ENCODE results near the gene UGT2B10. TPM values are rescaled to one million over a fixed set of nuclear protein-coding genes. Genes with fewer than 3 reads are reported as not detected.

UGT2B10 gene
- total and polyA plus RNA-seq, 2 of the 8 experiments (the other 6 are each of a cell fraction or from before 2014, with no cell fraction given), result not detected

DNA sequence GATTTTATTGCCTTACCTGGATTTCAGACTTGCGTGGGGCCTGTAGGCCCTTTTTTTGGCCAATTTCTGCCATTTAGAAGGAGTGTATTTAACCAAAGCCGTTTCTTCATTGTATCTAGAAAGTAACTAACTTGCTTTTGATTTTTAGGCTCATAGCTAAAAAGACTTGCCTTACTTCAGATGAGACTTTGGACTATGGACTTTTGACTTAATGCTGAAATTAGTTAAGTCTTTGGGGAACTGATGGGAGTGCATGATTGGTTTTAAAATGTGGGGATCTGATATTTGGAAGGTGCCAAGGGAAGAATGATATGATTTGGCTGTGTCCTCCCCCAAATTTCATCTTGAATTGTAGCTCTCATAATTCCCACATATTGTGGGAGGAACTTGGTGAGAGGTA lies 7.7 kb upstream of the UGT2B10 start:
- Histone ChIP-seq H3K18ac (ENCODE audit: extremely low read depth, low read length) (no peak overlapping the region), H2BK12ac (ENCODE audit: low read depth, low read length) (no peak overlapping the region), H2AFZ (ENCODE audit: low read length) (no peak overlapping the region), H3K4me3 (ENCODE audit: extremely low read depth in 1 of 4, insufficient read depth in 2 of 4, low read depth in 3 of 4, low read length in 4 of 4) (no peak overlapping the region), H3K4me2 (ENCODE audit: insufficient read depth in 1 of 2, low read depth in 2 of 2, low read length in 2 of 2) (no peak overlapping the region), H2BK120ac (replicated peaks; ENCODE audit: low read depth, low read length) (no peak overlapping the region), H3K56ac (replicated peaks; ENCODE audit: insufficient read length, low read depth, low read length) (no peak overlapping the region), H4K20me1 (replicated peaks in 1 of 2; ENCODE audit: control insufficient read depth in 1 of 2, insufficient read depth in 2 of 2, low read length in 2 of 2) (no peaks in the 10 kb centered on the region), H3K4me1 (replicated peaks in 1 of 4; ENCODE audit: control insufficient read depth in 3 of 4, insufficient read depth in 4 of 4, low read length in 3 of 4) (no peaks in the 10 kb centered on the region; a peak in 1 of 7 replicates), H4K91ac (replicated peaks; ENCODE audit: insufficient read length, low read length) (no peak overlapping the region), H2BK20ac (ENCODE audit: low read length) (no peak overlapping the region), H3K79me2 (ENCODE audit: control insufficient read depth in 1 of 2, insufficient read depth in 2 of 2, low read length in 2 of 2) (no peaks in the 10 kb centered on the region), H3K27me3 (replicated peaks in 1 of 4; ENCODE audit: control insufficient read depth in 3 of 4, extremely low read depth in 1 of 4, insufficient read depth in 3 of 4, low read length in 3 of 4) (no peaks in the 10 kb centered on the region), H3K79me1 (ENCODE audit: low read depth, low read length) (no peaks in the 10 kb centered on the region), H3K36me3 (ENCODE audit: control insufficient read depth in 2 of 4, insufficient read depth in 4 of 4, low read length in 3 of 4) (no peaks in the 10 kb centered on the region; a peak in 1 of 8 replicates), H2BK5ac (ENCODE audit: low read depth, low read length) (no peak overlapping the region), H3K27ac (ENCODE audit: low read depth, low read length) (no peak overlapping the region), H3K4ac (replicated peaks; ENCODE audit: insufficient read length, low read depth, low read length) (no peak overlapping the region), H2BK15ac (ENCODE audit: low read length) (no peak overlapping the region), H2AK5ac (ENCODE audit: low read depth, low read length) (no peak overlapping the region), H4K5ac (ENCODE audit: insufficient read length, low read depth, low read length) (no peak overlapping the region), H3K23me2 (ENCODE audit: low read depth, low read length) (no peaks in the 10 kb centered on the region), H4K8ac (ENCODE audit: extremely low read depth, insufficient read depth, low read length) (no peak overlapping the region), H3K23ac (ENCODE audit: insufficient read length) (no peak overlapping the region), H3K9me3 (ENCODE audit: insufficient read depth in 2 of 2, low read depth in 1 of 2, low read length in 1 of 2) (peaks cover 8 to 9% of the 10 kb centered on the region in 2 experiments; a peak in 3 of 4 replicates), H3K14ac (ENCODE audit: insufficient read length) (no peak overlapping the region), H3K9ac (replicated peaks in 1 of 4; ENCODE audit: extremely low read depth in 1 of 4, low read depth in 3 of 4, low read length in 3 of 4) (no peak overlapping the region)
- WGBS, 2 experiments (ENCODE audit: extremely low coverage in 1 of 2, insufficient coverage in 1 of 2, insufficient read length in 1 of 2, insufficient replicate concordance in 2 of 2, low coverage in 1 of 2, low lambda C conversion rate in 2 of 2, missing lambda C conversion rate in 1 of 2), result 50% methylated on average over 2 of the region's 2 CpGs; no CpG with 5 or more reads in 1 of the 2 experiments
- ChIA-PET CTCF (ENCODE audit: partially characterized antibody) (no interaction called here), POLR2A (ENCODE audit: partially characterized antibody) (no interaction called here)
- TF ChIP-seq KDM1A (IDR thresholded peaks at IDR 0.05; ENCODE audit: borderline replicate concordance, low read length) (no peak), CTBP2 (IDR thresholded peaks at IDR 0.05; ENCODE audit: borderline replicate concordance, insufficient read depth, insufficient read length, low read length) (no peak), RNF2 (IDR thresholded peaks at IDR 0.05; ENCODE audit: borderline replicate concordance, low read depth, low read length, missing control alignments, poor library complexity, severe bottlenecking) (no peak), SUZ12 (IDR thresholded peaks at IDR 0.05; ENCODE audit: low read length) (no peak), CEBPB (IDR thresholded peaks at IDR 0.05; ENCODE audit: low read depth, low read length) (no peak), EGR1 (IDR thresholded peaks at IDR 0.05; ENCODE audit: borderline replicate concordance, low read depth, low read length) (no peak), CREB1 (IDR thresholded peaks at IDR 0.05) (no peak), TAF1 (IDR thresholded peaks at IDR 0.05; ENCODE audit: low read depth, low read length) (no peak), SRF (IDR thresholded peaks at IDR 0.05; ENCODE audit: low read depth, low read length) (no peak), BRCA1 (IDR thresholded peaks at IDR 0.05; ENCODE audit: low read depth, low read length) (no peak), HDAC6 (IDR thresholded peaks at IDR 0.05; ENCODE audit: low read depth, low read length) (no peak), NANOG (IDR thresholded peaks at IDR 0.05; ENCODE audit: insufficient read depth, low read depth, low read length, poor library complexity, severe bottlenecking) (no peak), SIX5 (IDR thresholded peaks at IDR 0.05; ENCODE audit: low read depth, low read length) (no peak), TAF7 (optimal IDR thresholded peaks at IDR 0.05; ENCODE audit: borderline replicate concordance, low read depth, low read length) (no peak), SP4 (IDR thresholded peaks at IDR 0.05; ENCODE audit: low read length) (no peak), CHD2 (IDR thresholded peaks at IDR 0.05; ENCODE audit: low read length) (no peak)
- DNase-seq (ENCODE audit: low read depth in 1 of 2, low spot score in 2 of 2), result no peak
- no peak for FAIRE-seq

Measured in H1 (cell line).